Caco-2 (cell line): ENCODE measurements around the gene KIF1A. TPM values are rescaled to one million over a fixed set of nuclear protein-coding genes. Genes with fewer than 3 reads are reported as not detected.

Experiments
- BruUV-seq: library from RNA; stranded (reverse); fragments of 400-500 nt; replicated peaks from 2 replicates; lab custom pipeline; 2021; lab: Mats Ljungman, UMichigan
- CTCF ChIA-PET: fragments of 300-600 bp; sonication (Branson Sonifier 250); formaldehyde crosslinking; loops from one replicate; lab custom pipeline; 2022; ENCODE audit warnings: antibody characterized with exemption; lab: Charles Lee
- POLR2A ChIA-PET: fragments of 300-600 bp; sonication (Branson Sonifier 250); formaldehyde crosslinking; loops from one replicate; lab custom pipeline; 2022; ENCODE audit warnings: antibody characterized with exemption; lab: Charles Lee
- DNase-seq, 2 experiments: peaks; one replicate each; pipeline versions ENCODE4 v3.0.0 to v3.0.0-alpha.2; 2020 to 2022
- H3K27me3 ChIP-seq: replicated peaks from 2 replicates; pipeline ENCODE4 v1.6.0; 2011; ENCODE audit warnings: low read length; ENCODE audit not compliant: control insufficient read depth, insufficient read depth
- H3K36me3 ChIP-seq: 2 replicates; pipeline ENCODE4 v1.5.1; 2011; ENCODE audit warnings: low read length; ENCODE audit not compliant: control insufficient read depth, insufficient read depth
- H3K4me1 ChIP-seq: fragments of 250-450 bp; sonication (Bioruptor Pico); 2 replicates; pipeline ENCODE4 v1.5.1; 2020; ENCODE audit warnings: mild to moderate bottlenecking
- H3K4me3 ChIP-seq: 2 replicates; pipeline ENCODE4 v1.5.1; 2011; ENCODE audit warnings: low read depth, mild to moderate bottlenecking, control low read depth, low read length
- H3K9me3 ChIP-seq: fragments of 250-450 bp; sonication (Bioruptor Pico); 2 replicates; pipeline ENCODE4 v1.5.1; 2020; ENCODE audit warnings: mild to moderate bottlenecking, moderate library complexity
- H3K27ac Mint-ChIP-seq: one replicate; pipeline ENCODE4 v1.8.0; 2022; ENCODE audit warnings: mixed read lengths; ENCODE audit not compliant: unreplicated experiment
- H3K27me3 Mint-ChIP-seq: one replicate; pipeline ENCODE4 v1.8.0; 2022; ENCODE audit warnings: mixed read lengths; ENCODE audit not compliant: insufficient read depth, unreplicated experiment
- H3K36me3 Mint-ChIP-seq: one replicate; pipeline ENCODE4 v1.8.0; 2022; ENCODE audit warnings: mild to moderate bottlenecking, mixed read lengths; ENCODE audit not compliant: insufficient read depth, unreplicated experiment
- H3K4me1 Mint-ChIP-seq: one replicate; pipeline ENCODE4 v1.8.0; 2022; ENCODE audit warnings: low read depth, mixed read lengths; ENCODE audit not compliant: unreplicated experiment
- H3K4me3 Mint-ChIP-seq: one replicate; pipeline ENCODE4 v1.8.0; 2022; ENCODE audit warnings: mild to moderate bottlenecking, moderate library complexity, mixed read lengths; ENCODE audit not compliant: unreplicated experiment
- H3K9me3 Mint-ChIP-seq: one replicate; pipeline ENCODE4 v1.8.0; 2022; ENCODE audit warnings: mixed read lengths; ENCODE audit not compliant: unreplicated experiment
- intact Hi-C: fragments of 100-400 bp; cut with micrococcal nuclease; formaldehyde crosslinking; loops from one replicate; pipeline ENCODE4 v1.10.0; 2022; ENCODE audit not compliant: unreplicated experiment
- total RNA-seq: library from RNA; stranded (reverse); gene quantifications from 2 replicates; pipeline ENCODE4 v1.2.3, GENCODE V29; 2022
- TF ChIP-seq, protein P1 (sequence below), 2 experiments: fragments of 200-600 bp in 1 of 2; IDR thresholded peaks; 1 replicate in 1 of 2; 2 replicates in 1 of 2; pipeline versions ENCODE4 v1.5.1 to v1.8.0; 2011 to 2022; ENCODE audit warnings: antibody characterized with exemption in 1 of 2, control low read depth in 1 of 2, inconsistent platforms in 1 of 2, low read depth in 1 of 2, low read length in 1 of 2, mild to moderate bottlenecking in 1 of 2, moderate library complexity in 1 of 2; ENCODE audit not compliant: insufficient read depth in 1 of 2, severe bottlenecking in 1 of 2, unreplicated experiment in 1 of 2

The KIF1A gene
- total RNA-seq, 1 experiment from 2014 or later, result 33.1 TPM

DNA sequence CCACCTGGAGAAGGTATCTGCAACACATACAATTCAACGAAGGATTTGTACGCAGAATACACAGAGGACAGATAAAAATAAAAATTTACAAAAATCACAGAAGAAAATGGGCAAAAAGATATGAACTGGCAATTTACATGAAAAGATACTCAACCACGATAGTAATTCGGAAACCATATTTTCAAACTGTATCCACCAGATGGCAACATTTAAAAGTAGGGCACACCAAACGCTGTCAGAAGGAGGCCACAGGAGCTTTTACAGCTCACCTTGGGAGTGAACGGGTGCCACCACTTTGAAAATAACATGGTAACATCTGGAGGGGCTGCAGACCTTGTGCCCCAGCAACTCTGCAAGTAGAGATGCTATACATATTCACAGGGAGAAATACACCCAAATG lies 9.8 kb downstream of the KIF1A start:
- TF ChIP-seq, protein P1, sequence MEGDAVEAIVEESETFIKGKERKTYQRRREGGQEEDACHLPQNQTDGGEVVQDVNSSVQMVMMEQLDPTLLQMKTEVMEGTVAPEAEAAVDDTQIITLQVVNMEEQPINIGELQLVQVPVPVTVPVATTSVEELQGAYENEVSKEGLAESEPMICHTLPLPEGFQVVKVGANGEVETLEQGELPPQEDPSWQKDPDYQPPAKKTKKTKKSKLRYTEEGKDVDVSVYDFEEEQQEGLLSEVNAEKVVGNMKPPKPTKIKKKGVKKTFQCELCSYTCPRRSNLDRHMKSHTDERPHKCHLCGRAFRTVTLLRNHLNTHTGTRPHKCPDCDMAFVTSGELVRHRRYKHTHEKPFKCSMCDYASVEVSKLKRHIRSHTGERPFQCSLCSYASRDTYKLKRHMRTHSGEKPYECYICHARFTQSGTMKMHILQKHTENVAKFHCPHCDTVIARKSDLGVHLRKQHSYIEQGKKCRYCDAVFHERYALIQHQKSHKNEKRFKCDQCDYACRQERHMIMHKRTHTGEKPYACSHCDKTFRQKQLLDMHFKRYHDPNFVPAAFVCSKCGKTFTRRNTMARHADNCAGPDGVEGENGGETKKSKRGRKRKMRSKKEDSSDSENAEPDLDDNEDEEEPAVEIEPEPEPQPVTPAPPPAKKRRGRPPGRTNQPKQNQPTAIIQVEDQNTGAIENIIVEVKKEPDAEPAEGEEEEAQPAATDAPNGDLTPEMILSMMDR (IDR thresholded peaks at IDR 0.05; ENCODE audit: insufficient read depth in 1 of 2, low read depth in 1 of 2, low read length in 1 of 2, severe bottlenecking in 1 of 2, unreplicated experiment in 1 of 2), result no peak
- H3K36me3 Mint-ChIP-seq, result peaks cover 5% of the 10 kb centered on the region
- no peak overlapping the region for H3K4me3 Mint-ChIP-seq
- H3K9me3 Mint-ChIP-seq, result peaks cover 8% of the 10 kb centered on the region
- no peak for DNase-seq
- Histone ChIP-seq H3K36me3 (no peaks in the 10 kb centered on the region), H3K4me3 (no peak overlapping the region), H3K9me3 (0 out of 2 replicates have a peak, but pooled peaks cover 3% of the 10 kb centered on the region), H3K4me1 (no peaks in the 10 kb centered on the region), H3K27me3 (no peaks in the 10 kb centered on the region)
- ChIA-PET CTCF (interaction anchor here (2.1 kb wide), 1 partner anchor 30 kb away, joined by 28 read pairs; no protein-coding TSS in a partner anchor), POLR2A (no interaction called here)
- H3K27me3 Mint-ChIP-seq, result no peaks in the 10 kb centered on the region
- intact Hi-C loops, result loop anchor here (1.0 kb wide), 1 partner anchor 30 kb away; no protein-coding TSS in a partner anchor
- no peak overlapping the region for H3K27ac Mint-ChIP-seq
- BruUV-seq, result no TSS peak
- H3K4me1 Mint-ChIP-seq, result no peaks in the 10 kb centered on the region

DNA sequence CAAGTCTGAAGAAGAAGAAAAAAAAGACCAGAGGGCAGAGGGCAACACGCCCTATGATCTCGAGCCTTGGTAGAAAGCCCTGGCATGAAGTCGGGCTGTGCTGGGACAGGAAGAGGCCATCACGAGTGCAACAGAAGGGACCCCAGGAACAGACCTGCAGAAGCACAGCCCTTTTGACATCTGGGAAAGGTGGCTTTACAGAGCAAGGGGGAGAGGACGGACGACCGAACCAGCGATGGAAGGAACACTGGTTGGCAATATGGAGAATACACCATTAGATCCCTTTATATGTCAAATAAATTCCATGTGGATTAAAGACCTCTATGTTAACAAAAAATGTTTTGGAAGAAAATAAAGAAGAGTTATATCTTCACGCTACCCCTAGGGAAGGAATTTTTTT lies 10.7 kb downstream of the KIF1A start:
- ChIA-PET CTCF (no interaction called here), POLR2A (no interaction called here)
- Mint-ChIP-seq H3K27me3 (peaks cover 3% of the 10 kb centered on the region), H3K4me3 (no peak overlapping the region), H3K9me3 (peaks cover 8% of the 10 kb centered on the region), H3K27ac (no peak overlapping the region), H3K4me1 (no peaks in the 10 kb centered on the region), H3K36me3 (peaks cover 5% of the 10 kb centered on the region)
- no peak for DNase-seq
- TF ChIP-seq, protein P1 (IDR thresholded peaks at IDR 0.05; ENCODE audit: insufficient read depth in 1 of 2, low read depth in 1 of 2, low read length in 1 of 2, severe bottlenecking in 1 of 2, unreplicated experiment in 1 of 2), result no peak
- no TSS peak for BruUV-seq
- H3K4me3 ChIP-seq, result no peak overlapping the region
- H3K4me1 ChIP-seq, result no peaks in the 10 kb centered on the region
- no peaks in the 10 kb centered on the region for H3K27me3 ChIP-seq
- H3K36me3 ChIP-seq, result no peaks in the 10 kb centered on the region
- 0 out of 2 replicates have a peak, but pooled peaks cover 3% of the 10 kb centered on the region for H3K9me3 ChIP-seq
- intact Hi-C loops, result no loop called here

DNA sequence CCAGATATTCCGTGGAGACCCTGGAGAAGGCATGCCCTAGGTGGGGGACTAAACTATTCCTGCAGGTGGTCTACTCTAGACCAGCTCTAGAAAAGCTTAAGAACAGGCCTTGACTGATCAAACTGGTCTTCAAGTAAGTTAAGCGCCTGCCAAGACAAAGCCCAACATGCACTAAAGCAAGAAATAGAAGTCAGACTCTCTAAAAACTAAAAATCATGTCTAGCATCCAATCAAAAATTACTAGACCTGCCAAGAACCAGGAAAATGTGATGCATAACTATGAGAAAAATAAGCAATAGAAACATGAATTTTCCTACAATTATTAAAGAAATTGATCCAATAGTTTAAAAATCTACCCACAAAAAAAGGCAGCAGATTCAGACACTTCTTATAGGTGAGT lies 13.6 kb downstream of the KIF1A start:
- peaks cover 5% of the 10 kb centered on the region for H3K36me3 Mint-ChIP-seq

More for the DNA sequence above, 13.6 kb downstream of the KIF1A start:
- intact Hi-C loops, result no loop called here
- Histone ChIP-seq H3K27me3 (no peaks in the 10 kb centered on the region), H3K9me3 (no peaks in the 10 kb centered on the region), H3K4me1 (no peaks in the 10 kb centered on the region), H3K36me3 (no peaks in the 10 kb centered on the region), H3K4me3 (no peak overlapping the region)
- no peaks in the 10 kb centered on the region for H3K4me1 Mint-ChIP-seq
- peaks cover 3% of the 10 kb centered on the region for H3K27me3 Mint-ChIP-seq
- H3K4me3 Mint-ChIP-seq, result no peak overlapping the region
- no peak overlapping the region for H3K27ac Mint-ChIP-seq
- TF ChIP-seq, protein P1 (IDR thresholded peaks at IDR 0.05; ENCODE audit: insufficient read depth in 1 of 2, low read depth in 1 of 2, low read length in 1 of 2, severe bottlenecking in 1 of 2, unreplicated experiment in 1 of 2), result no peak
- BruUV-seq, result no TSS peak
- CTCF ChIA-PET, result no interaction called here
- H3K9me3 Mint-ChIP-seq, result no peaks in the 10 kb centered on the region
- POLR2A ChIA-PET, result no interaction called here
- DNase-seq, result no peak
